ENCODE results near the gene ERAL1. TPM values are rescaled to one million over a fixed set of nuclear protein-coding genes. Genes with fewer than 3 reads are reported as not detected.
A peak's percentile ranks its signal among the peaks of the same experiment; 100 is the strongest.

ERAL1 gene
- total and polyA plus RNA-seq, 2 of the 13 experiments (the other 11 are each of a cell fraction or from before 2014, with no cell fraction given), result 46.9 to 72.2 TPM

GRCh38 chr17:28842282-28843012 is 12.4 kb upstream of the ERAL1 start, which contains the start of gene FAM222B (continued):
- TF ChIP-seq ZNF691 (CRISPR knock-in tag; IDR thresholded peaks at IDR 0.05; ENCODE audit: borderline replicate concordance, low read depth) (peak; percentile 50; the same call in 1 of the 2 replicates), ZNF644 (CRISPR knock-in tag; IDR thresholded peaks at IDR 0.05; ENCODE audit: low read depth) (no peak; the same call in 1 of the 2 replicates), SRY (CRISPR knock-in tag; IDR thresholded peaks at IDR 0.05) (no peak), HNRNPL (IDR thresholded peaks at IDR 0.05; ENCODE audit: low read depth, low read length) (no peak), ZNF335 (CRISPR knock-in tag; IDR thresholded peaks at IDR 0.05) (peak; percentile 99), ZNF598 (CRISPR knock-in tag; IDR thresholded peaks at IDR 0.05; ENCODE audit: borderline replicate concordance) (peak; percentile 83), ZNF460 (CRISPR knock-in tag; IDR thresholded peaks at IDR 0.05; ENCODE audit: borderline replicate concordance) (no peak), ZNF737 (CRISPR knock-in tag; IDR thresholded peaks at IDR 0.05; ENCODE audit: borderline replicate concordance) (no peak), WIZ (CRISPR knock-in tag; IDR thresholded peaks at IDR 0.05) (no peak), MLX (CRISPR knock-in tag; IDR thresholded peaks at IDR 0.05) (no peak), ZNF225 (CRISPR knock-in tag; IDR thresholded peaks at IDR 0.05) (peak; percentile 81; the same call in 1 of the 2 replicates), ZNF124 (CRISPR knock-in tag; IDR thresholded peaks at IDR 0.05) (no peak), CCAR2 (optimal IDR thresholded peaks at IDR 0.05; ENCODE audit: low read depth, low read length) (no peak), TOE1 (CRISPR knock-in tag; IDR thresholded peaks at IDR 0.05) (no peak), ZNF580 (CRISPR knock-in tag; IDR thresholded peaks at IDR 0.05; ENCODE audit: borderline replicate concordance, low read depth) (no peak), ARNTL (CRISPR knock-in tag; IDR thresholded peaks at IDR 0.05) (peak; percentile 31; the same call in 1 of the 2 replicates), ZNF563 (CRISPR knock-in tag; IDR thresholded peaks at IDR 0.05) (0 out of 2 replicates have a peak, but pooled peaks have one; percentile 60), ZBTB8A (CRISPR knock-in tag; IDR thresholded peaks at IDR 0.05; ENCODE audit: borderline replicate concordance, low read depth) (no peak), ZNF646 (CRISPR knock-in tag; IDR thresholded peaks at IDR 0.05) (no peak), ZNF501 (CRISPR knock-in tag; IDR thresholded peaks at IDR 0.05) (peak; percentile 55; the same call in 1 of the 2 replicates), ERF (CRISPR knock-in tag; IDR thresholded peaks at IDR 0.05) (peak; percentile 39; the same call in 1 of the 2 replicates), AHR (CRISPR knock-in tag; IDR thresholded peaks at IDR 0.05) (no peak), ZNF564 (CRISPR knock-in tag; IDR thresholded peaks at IDR 0.05) (no peak)

Measured in HepG2 (cell line).